CD14-positive monocyte (primary cell): ENCODE data around the gene BCAR1. TPM values are rescaled to one million over a fixed set of nuclear protein-coding genes. Genes with fewer than 3 reads are reported as not detected.
"Not testable (repeated sequence)": the region's sequence is repeated elsewhere in the genome, so short reads cannot be mapped to it uniquely, and the experiment has no call there.

Source experiments
- DNase-seq, 3 donors: peaks; one replicate each; pipeline ENCODE4 v3.0.0-alpha.2; 2011 to 2022
- H2AFZ ChIP-seq: 2 replicates; pipeline ENCODE4 v1.6.0; 2012; ENCODE audit warnings: mild to moderate bottlenecking, low read depth, low read length, inconsistent platforms; ENCODE audit not compliant: insufficient read depth, poor library complexity, severe bottlenecking
- H3K27ac ChIP-seq, 2 donors: 1 replicate in 1 of 2; 2 replicates in 1 of 2; pipeline ENCODE4 v1.5.1; 2012 to 2013; ENCODE audit warnings: low read length in 2 of 2, control low read depth in 1 of 2, inconsistent platforms in 1 of 2, low read depth in 1 of 2, mild to moderate bottlenecking in 1 of 2
- H3K27me3 ChIP-seq, 2 donors: one replicate each; pipeline versions ENCODE4 v1.6.0 to v1.6.1; 2011 to 2013; ENCODE audit warnings: low read length in 2 of 2; ENCODE audit not compliant: control insufficient read depth in 2 of 2, insufficient read depth in 2 of 2
- H3K36me3 ChIP-seq, 2 donors: replicated peaks in 1 of 2; 1 replicate in 1 of 2; 2 replicates in 1 of 2; pipeline versions ENCODE4 v1.5.1 to v1.6.1; 2012 to 2013; ENCODE audit warnings: low read length in 2 of 2, control low read depth in 1 of 2, inconsistent platforms in 1 of 2, mild to moderate bottlenecking in 1 of 2; ENCODE audit not compliant: insufficient read depth in 2 of 2, control insufficient read depth in 1 of 2
- H3K4me1 ChIP-seq, 2 donors: 1 replicate in 1 of 2; 2 replicates in 1 of 2; pipeline versions ENCODE4 v1.5.1 to v1.6.1; 2012 to 2013; ENCODE audit warnings: low read length in 2 of 2, control low read depth in 1 of 2, inconsistent platforms in 1 of 2, mild to moderate bottlenecking in 1 of 2, moderate library complexity in 1 of 2; ENCODE audit not compliant: insufficient read depth in 2 of 2, control insufficient read depth in 1 of 2
- H3K4me2 ChIP-seq: replicated peaks from 2 replicates; pipeline ENCODE3; 2012; ENCODE audit warnings: low read length, moderate library complexity, mild to moderate bottlenecking; ENCODE audit not compliant: poor library complexity, severe bottlenecking; ENCODE audit errors: extremely low read depth
- H3K4me3 ChIP-seq, 3 experiments: fragments of 200-600 bp in 1 of 3; sonication (generic) in 1 of 3; replicated peaks in 1 of 3; 1 replicate in 2 of 3; 2 replicates in 1 of 3; pipeline ENCODE4 v1.5.1; 2011 to 2013; ENCODE audit warnings: low read length in 3 of 3, mild to moderate bottlenecking in 3 of 3, control low read depth in 2 of 3, low read depth in 2 of 3, inconsistent platforms in 1 of 3, moderate library complexity in 1 of 3
- H3K79me2 ChIP-seq: 2 replicates; pipeline ENCODE4 v1.6.0; 2012; ENCODE audit warnings: mild to moderate bottlenecking, control low read depth, inconsistent platforms, low read length, moderate library complexity; ENCODE audit not compliant: insufficient read depth
- H3K9ac ChIP-seq: 2 replicates; pipeline ENCODE4 v1.6.0; 2017; ENCODE audit warnings: low read length, mild to moderate bottlenecking; ENCODE audit not compliant: insufficient read depth, poor library complexity, severe bottlenecking
- H3K9me3 ChIP-seq, 2 donors: replicated peaks in 1 of 2; 1 replicate in 1 of 2; 2 replicates in 1 of 2; pipeline versions ENCODE4 v1.5.1 to v1.6.1; 2012 to 2013; ENCODE audit warnings: low read length in 2 of 2, control low read depth in 1 of 2; ENCODE audit not compliant: control insufficient read depth in 1 of 2, insufficient read depth in 1 of 2
- H4K20me1 ChIP-seq: 2 replicates; pipeline ENCODE4 v1.6.0; 2012; ENCODE audit warnings: mild to moderate bottlenecking, low read length, control low read depth, moderate library complexity; ENCODE audit not compliant: insufficient read depth
- H3K27ac Mint-ChIP-seq, 7 donors: one replicate each; pipeline ENCODE4 v1.8.0; 2020; ENCODE audit warnings: mild to moderate bottlenecking in 7 of 7, mixed read lengths in 7 of 7, moderate library complexity in 6 of 7, inconsistent platforms in 2 of 7
- H3K27me3 Mint-ChIP-seq, 3 donors: one replicate each; pipeline ENCODE4 v1.8.0; 2021 to 2022; ENCODE audit warnings: low read depth in 3 of 3, mild to moderate bottlenecking in 3 of 3, mixed read lengths in 3 of 3, moderate library complexity in 3 of 3, inconsistent platforms in 1 of 3
- H3K36me3 Mint-ChIP-seq, 2 donors: one replicate each; pipeline ENCODE4 v1.8.0; 2020; ENCODE audit warnings: mixed read lengths in 2 of 2, inconsistent platforms in 1 of 2, mild to moderate bottlenecking in 1 of 2
- H3K4me1 Mint-ChIP-seq: one replicate; pipeline ENCODE4 v1.8.0; 2020; ENCODE audit warnings: mild to moderate bottlenecking, mixed read lengths
- H3K4me3 Mint-ChIP-seq, 2 donors: one replicate each; pipeline ENCODE4 v1.8.0; 2020; ENCODE audit warnings: mild to moderate bottlenecking in 2 of 2, mixed read lengths in 2 of 2, moderate library complexity in 1 of 2
- H3K9me3 Mint-ChIP-seq, 7 donors: one replicate each; pipeline ENCODE4 v1.8.0; 2020 to 2022; ENCODE audit warnings: mixed read lengths in 7 of 7, mild to moderate bottlenecking in 6 of 7, moderate library complexity in 6 of 7, inconsistent platforms in 2 of 7
- WGBS: methylation state at CpG from one replicate; pipeline ENCODE4 v1.1.5; 2013; ENCODE audit warnings: missing lambda C conversion rate; ENCODE audit not compliant: insufficient coverage; 5-methylcytosine and 5-hydroxymethylcytosine counted together
- intact Hi-C, 2 donors: fragments of 100-400 bp; cut with micrococcal nuclease; formaldehyde crosslinking; loops; one replicate each; pipeline versions ENCODE4 v1.15.0 to v1.15.1; 2023
- polyA plus RNA-seq, 3 donors: library from polyadenylated mRNA; depleted of rRNA in 1 of 3; unstranded in 2 of 3; stranded (reverse) in 1 of 3; fragments of 300-500 nt in 2 of 3; fragments of >200 nt in 1 of 3; fragmentation: Illumina TruSeq in 2 of 3; gene quantifications; 1 replicate in 2 of 3; 2 replicates in 1 of 3; pipeline ENCODE4 v1.2.3, GENCODE V29; 2012 to 2021
- TF ChIP-seq, protein P1 (sequence below): fragments of 200-600 bp; IDR thresholded peaks from one replicate; pipeline ENCODE4 v1.8.0; 2022; ENCODE audit warnings: antibody characterized with exemption, mild to moderate bottlenecking

Gene BCAR1
- polyA plus RNA-seq, 3 donors: not detected

GRCh38 chr16:75207831-75208230 is 43.6 kb downstream of the BCAR1 start:
- Histone ChIP-seq H3K4me1 (no peaks in the 10 kb centered on the region), H3K4me3 (no peak overlapping the region), H3K79me2 (no peaks in the 10 kb centered on the region), H3K4me2 (no peak overlapping the region), H3K27ac (no peak overlapping the region), H3K36me3 (no peaks in the 10 kb centered on the region), H3K27me3 (peaks cover 0 to 9% of the 10 kb centered on the region in 2 donors), H3K9ac (no peak overlapping the region), H4K20me1 (no peaks in the 10 kb centered on the region), H2AFZ (no peak overlapping the region), H3K9me3 (no peaks in the 10 kb centered on the region)
- TF ChIP-seq, protein P1, sequence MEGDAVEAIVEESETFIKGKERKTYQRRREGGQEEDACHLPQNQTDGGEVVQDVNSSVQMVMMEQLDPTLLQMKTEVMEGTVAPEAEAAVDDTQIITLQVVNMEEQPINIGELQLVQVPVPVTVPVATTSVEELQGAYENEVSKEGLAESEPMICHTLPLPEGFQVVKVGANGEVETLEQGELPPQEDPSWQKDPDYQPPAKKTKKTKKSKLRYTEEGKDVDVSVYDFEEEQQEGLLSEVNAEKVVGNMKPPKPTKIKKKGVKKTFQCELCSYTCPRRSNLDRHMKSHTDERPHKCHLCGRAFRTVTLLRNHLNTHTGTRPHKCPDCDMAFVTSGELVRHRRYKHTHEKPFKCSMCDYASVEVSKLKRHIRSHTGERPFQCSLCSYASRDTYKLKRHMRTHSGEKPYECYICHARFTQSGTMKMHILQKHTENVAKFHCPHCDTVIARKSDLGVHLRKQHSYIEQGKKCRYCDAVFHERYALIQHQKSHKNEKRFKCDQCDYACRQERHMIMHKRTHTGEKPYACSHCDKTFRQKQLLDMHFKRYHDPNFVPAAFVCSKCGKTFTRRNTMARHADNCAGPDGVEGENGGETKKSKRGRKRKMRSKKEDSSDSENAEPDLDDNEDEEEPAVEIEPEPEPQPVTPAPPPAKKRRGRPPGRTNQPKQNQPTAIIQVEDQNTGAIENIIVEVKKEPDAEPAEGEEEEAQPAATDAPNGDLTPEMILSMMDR: no peak
- Mint-ChIP-seq H3K27ac (no peak overlapping the region), H3K9me3 (peaks cover 0 to 3% (median 0%) of the 10 kb centered on the region in 7 donors), H3K4me3 (no peak overlapping the region), H3K36me3 (no peaks in the 10 kb centered on the region), H3K4me1 (no peaks in the 10 kb centered on the region), H3K27me3 (peaks cover 35 to 63% (median 39%) of the 10 kb centered on the region in 3 donors)
- intact Hi-C loops: loop anchor here in 1 of 2 donors (2.0 kb wide), 1 partner anchor 17 kb away; no protein-coding TSS in a partner anchor
- 80% methylated on average over 10 of the region's 11 CpGs for WGBS
- DNase-seq: no peak

DNA sequence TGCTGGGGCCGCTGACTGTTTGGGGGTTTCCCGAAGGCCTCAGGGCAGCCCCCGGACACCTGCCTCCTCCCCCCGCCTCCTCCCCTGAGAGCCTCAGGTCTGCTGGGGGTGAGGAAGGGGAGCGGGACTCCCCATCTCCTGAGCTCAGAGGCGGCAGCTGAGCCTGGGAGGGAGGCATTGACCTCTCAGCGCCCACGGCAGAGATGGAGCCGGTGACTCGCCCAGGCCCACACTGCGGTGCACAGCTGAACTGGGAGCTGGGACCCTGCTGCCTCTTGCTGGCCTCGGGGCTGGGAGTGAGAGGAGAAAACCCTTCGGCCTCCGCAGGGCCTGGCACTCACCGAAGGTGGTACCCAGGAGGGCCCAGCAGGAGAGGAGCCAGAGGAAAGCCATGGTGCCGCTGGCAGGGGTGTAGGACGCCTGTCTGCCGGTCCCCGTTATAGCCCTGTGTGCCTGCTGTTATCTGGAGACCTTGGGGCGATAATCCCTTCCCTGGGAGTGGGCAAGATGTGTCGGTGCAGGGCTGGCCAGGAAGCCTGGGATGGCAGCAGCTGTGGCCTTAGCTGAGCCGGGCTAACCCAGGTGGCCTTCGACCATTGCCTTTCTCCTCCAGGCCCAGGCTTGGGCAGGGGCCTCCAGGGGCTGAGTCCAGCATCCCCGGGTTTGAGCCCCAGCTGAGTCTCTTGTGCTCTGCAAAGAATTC is 44.5 kb downstream of the BCAR1 start, which contains the start of gene CTRB2:
Gene CTRB2, minus strand, starts transcription at position 413 of the 703 bp plus-strand sequence. Its CDS starts 20 bp downstream, at position 393.
- 94% methylated on average over 18 of the region's 24 CpGs for WGBS
- TF ChIP-seq, protein P1: no peak
- H3K79me2 ChIP-seq: no peaks in the 10 kb centered on the region
- Mint-ChIP-seq H3K27ac (no peak within 1 kb of the TSS), H3K36me3 (no peaks in the 10 kb centered on the region), H3K4me1 (no peaks in the 10 kb centered on the region), H3K4me3 (peak within 1 kb of the TSS in 1 of 2 donors; percentile 26), H3K27me3 (peaks cover 36 to 65% (median 44%) of the 10 kb centered on the region in 3 donors), H3K9me3 (peaks cover 0 to 3% (median 0%) of the 10 kb centered on the region in 7 donors)
- no peaks in the 10 kb centered on the region for H4K20me1 ChIP-seq
- no peaks in the 10 kb centered on the region for H3K4me1 ChIP-seq
- no peak within 1 kb of the TSS for H3K4me2 ChIP-seq
- H3K36me3 ChIP-seq: no peaks in the 10 kb centered on the region
- peaks cover 0 to 15% of the 10 kb centered on the region in 2 donors for H3K27me3 ChIP-seq
- DNase-seq: no peak
- no peak within 1 kb of the TSS for H3K9ac ChIP-seq
- no peak within 1 kb of the TSS for H3K4me3 ChIP-seq
- H3K9me3 ChIP-seq: no peaks in the 10 kb centered on the region
- H3K27ac ChIP-seq: no peak within 1 kb of the TSS
- intact Hi-C loops: loop anchor here in 1 of 2 donors (2.0 kb wide), 1 partner anchor 18 kb away; no protein-coding TSS in a partner anchor
- H2AFZ ChIP-seq: no peak within 1 kb of the TSS

GRCh38 chr16:75205961-75206748 is 45.3 kb downstream of the BCAR1 start:
- H3K9ac ChIP-seq, H3K36me3 Mint-ChIP-seq, H3K36me3 ChIP-seq, H3K27ac Mint-ChIP-seq, DNase-seq, H3K9me3 ChIP-seq, H3K27ac ChIP-seq, H3K9me3 Mint-ChIP-seq, H3K79me2 ChIP-seq, H3K4me1 Mint-ChIP-seq, H3K4me3 ChIP-seq, H2AFZ ChIP-seq, H4K20me1 ChIP-seq, H3K4me1 ChIP-seq, H3K4me2 ChIP-seq, H3K4me3 Mint-ChIP-seq: not testable (repeated sequence)
- peaks cover 0 to 22% of the 10 kb centered on the region in 2 donors for H3K27me3 ChIP-seq
- 89% methylated on average over 7 of the region's 25 CpGs for WGBS
- peaks cover 43 to 69% (median 46%) of the 10 kb centered on the region in 3 donors for H3K27me3 Mint-ChIP-seq
- intact Hi-C loops: loop anchor here in 1 of 2 donors (2.0 kb wide), 1 partner anchor 19 kb away; no protein-coding TSS in a partner anchor
